ENCODE measurements around the gene POLR3K.
"Not testable (repeated sequence)": the region's sequence is repeated elsewhere in the genome, so short reads cannot be mapped to it uniquely, and the experiment has no call there.

POLR3K gene

GRCh38 chr16:42691-43090 is 10.7 kb downstream of the POLR3K start:
- DNase-seq (ENCODE audit: low spot score): no peak

- no peak for DNase-seq (ENCODE audit: low spot score)
Observed at GRCh38 chr16:42069-42457, 11.3 kb downstream of the POLR3K start.

GRCh38 chr16:41439-42068 is 11.9 kb downstream of the POLR3K start:
- DNase-seq (ENCODE audit: low spot score): no peak

- DNase-seq (ENCODE audit: low spot score): no peak
Observed at GRCh38 chr16:38941-39892, 14.2 kb downstream of the POLR3K start.

- DNase-seq (ENCODE audit: low spot score): not testable (repeated sequence)
Observed at GRCh38 chr16:38206-38605, 15.2 kb downstream of the POLR3K start.

- DNase-seq (ENCODE audit: low spot score): no peak
Observed at GRCh38 chr16:37511-37910, 15.9 kb downstream of the POLR3K start.

GRCh38 chr16:36336-36984 is 16.9 kb downstream of the POLR3K start:
- DNase-seq (ENCODE audit: low spot score): no peak

- DNase-seq (ENCODE audit: low spot score): no peak
Observed at GRCh38 chr16:35678-36305, 17.6 kb downstream of the POLR3K start.

GRCh38 chr16:35011-35677 is 18.3 kb downstream of the POLR3K start:
- no peak for DNase-seq (ENCODE audit: low spot score)

GRCh38 chr16:34648-34987 is 18.8 kb downstream of the POLR3K start:
- DNase-seq (ENCODE audit: low spot score): no peak

- DNase-seq (ENCODE audit: low spot score): no peak
Observed at GRCh38 chr16:33877-34647, 19.3 kb downstream of the POLR3K start.

GRCh38 chr16:33154-33876 is 20.1 kb downstream of the POLR3K start:
- not testable (repeated sequence) for DNase-seq (ENCODE audit: low spot score)

GRCh38 chr16:30627-31026 is 22.8 kb downstream of the POLR3K start:
- DNase-seq (ENCODE audit: low spot score): not testable (repeated sequence)

GRCh38 chr16:25926-26348 is 27.5 kb downstream of the POLR3K start:
- DNase-seq (ENCODE audit: low spot score): not testable (repeated sequence)

GRCh38 chr16:24151-24550 is 29.3 kb downstream of the POLR3K start:
- DNase-seq (ENCODE audit: low spot score): not testable (repeated sequence)

GRCh38 chr16:20886-21285 is 32.5 kb downstream of the POLR3K start:
- not testable (repeated sequence) for DNase-seq (ENCODE audit: low spot score)

GRCh38 chr16:17062-17765 is 36.2 kb downstream of the POLR3K start:
- not testable (repeated sequence) for DNase-seq (ENCODE audit: low spot score)

GRCh38 chr16:10772-11171 is 42.6 kb downstream of the POLR3K start:
- DNase-seq (ENCODE audit: low spot score): not testable (repeated sequence)

- DNase-seq (ENCODE audit: low spot score): peak; percentile 25
Observed at GRCh38 chr16:9903-10665, 43.3 kb downstream of the POLR3K start.
